Endothelial cell of umbilical vein (primary cell): ENCODE data around the gene MAN1A1. TPM values are rescaled to one million over a fixed set of nuclear protein-coding genes. Genes with fewer than 3 reads are reported as not detected.

Source experiments
- BruUV-seq: library from RNA; stranded (reverse); fragments of 400-500 nt; replicated peaks from 2 replicates; lab custom pipeline; 2021; lab: Mats Ljungman, UMichigan
- CTCF ChIA-PET: fragments of 300-600, 350-600 bp; sonication (Branson Sonifier 250); formaldehyde crosslinking; loops from one replicate; lab custom pipeline; 2021; ENCODE audit warnings: antibody characterized with exemption, inconsistent platforms; lab: Charles Lee
- POLR2A ChIA-PET: fragments of 300-600, 350-600 bp; sonication (Branson Sonifier 250); formaldehyde crosslinking; loops from one replicate; lab custom pipeline; 2021; ENCODE audit warnings: antibody characterized with exemption, inconsistent platforms; lab: Charles Lee
- DNase-seq: peaks from one replicate; pipeline ENCODE4 v3.0.0-alpha.2; 2011; ENCODE audit warnings: low read depth, low spot score
- FAIRE-seq: peaks from 2 replicates; lab custom pipeline; 2011; peaks lifted over from hg19 to GRCh38; lab: Jason Lieb, UNC
- H2AFZ ChIP-seq: 2 replicates; pipeline ENCODE4 v1.6.0; 2012; ENCODE audit warnings: low read depth, low read length, control low read depth, inconsistent platforms
- H3K27ac ChIP-seq: 2 replicates; pipeline ENCODE4 v1.5.1; 2011; ENCODE audit warnings: low read depth, mild to moderate bottlenecking, control low read depth, low read length, moderate library complexity; ENCODE audit not compliant: insufficient read depth
- H3K27me3 ChIP-seq, 2 experiments: 2 replicates each; pipeline versions ENCODE4 v1.6.0 to v1.6.1; 2011; ENCODE audit warnings: low read length in 2 of 2, mixed read lengths in 1 of 2; ENCODE audit not compliant: control insufficient read depth in 2 of 2, insufficient read depth in 2 of 2
- H3K36me3 ChIP-seq, 2 experiments: 2 replicates in 1 of 2; 3 replicates in 1 of 2; pipeline ENCODE4 v1.5.1; 2011; ENCODE audit warnings: low read length in 2 of 2, mild to moderate bottlenecking in 1 of 2, moderate library complexity in 1 of 2; ENCODE audit not compliant: control insufficient read depth in 2 of 2, insufficient read depth in 2 of 2; ENCODE audit errors: extremely low read depth in 1 of 2
- H3K4me1 ChIP-seq: 3 replicates; pipeline ENCODE4 v1.5.1; 2011; ENCODE audit warnings: mild to moderate bottlenecking, low read length; ENCODE audit not compliant: control insufficient read depth, insufficient read depth; ENCODE audit errors: extremely low read depth
- H3K4me2 ChIP-seq: 2 replicates; pipeline ENCODE4 v1.6.1; 2011; ENCODE audit warnings: low read length, control low read depth, mixed read lengths; ENCODE audit not compliant: insufficient read depth
- H3K4me3 ChIP-seq, 3 experiments: fragments of 200-600 bp in 1 of 3; sonication (generic), shearing (Covaris generic) in 1 of 3; replicated peaks in 1 of 3; 2 replicates each; pipeline ENCODE4 v1.5.1; 2011 to 2016; ENCODE audit warnings: control low read depth in 3 of 3, low read length in 3 of 3, mild to moderate bottlenecking in 2 of 3, inconsistent platforms in 1 of 3, low read depth in 1 of 3, moderate library complexity in 1 of 3; ENCODE audit not compliant: insufficient read depth in 1 of 3
- H3K79me2 ChIP-seq: 2 replicates; pipeline ENCODE4 v1.6.0; 2012; ENCODE audit warnings: low read length, inconsistent platforms; ENCODE audit not compliant: control insufficient read depth, insufficient read depth
- H3K9ac ChIP-seq: replicated peaks from 2 replicates; pipeline ENCODE3; 2011; ENCODE audit warnings: low read length, control low read depth; ENCODE audit not compliant: insufficient read depth; ENCODE audit errors: extremely low read depth
- H3K9me1 ChIP-seq: replicated peaks from 3 replicates; pipeline ENCODE4 v1.6.0; 2011; ENCODE audit warnings: mild to moderate bottlenecking, low read length; ENCODE audit not compliant: control insufficient read depth, insufficient read depth; ENCODE audit errors: extremely low read depth
- H3K9me3 ChIP-seq: replicated peaks from 2 replicates; pipeline ENCODE4 v1.5.1; 2012; ENCODE audit warnings: low read length, inconsistent platforms; ENCODE audit not compliant: control insufficient read depth, insufficient read depth
- H4K20me1 ChIP-seq: replicated peaks from 2 replicates; pipeline ENCODE3; 2011; ENCODE audit warnings: mild to moderate bottlenecking, low read length; ENCODE audit not compliant: control insufficient read depth, insufficient read depth; ENCODE audit errors: extremely low read depth
- CTCF ChIP-seq, 2 donors: IDR thresholded peaks; 1 replicate in 1 of 2; 2 replicates in 1 of 2; pipeline ENCODE4 v1.5.1; 2011; ENCODE audit warnings: low read length in 2 of 2, mild to moderate bottlenecking in 2 of 2, moderate library complexity in 2 of 2, control low read depth in 1 of 2, inconsistent platforms in 1 of 2, low read depth in 1 of 2; ENCODE audit not compliant: insufficient read depth in 1 of 2; ENCODE audit errors: extremely low read depth in 1 of 2
- EZH2 ChIP-seq: IDR thresholded peaks from 2 replicates; pipeline ENCODE4 v1.6.1; 2012; ENCODE audit warnings: borderline replicate concordance, low read depth, mild to moderate bottlenecking, moderate library complexity, low read length, inconsistent platforms; ENCODE audit not compliant: severe bottlenecking
- FOS ChIP-seq: IDR thresholded peaks from 2 replicates; pipeline ENCODE4 v1.6.1; 2011; ENCODE audit warnings: mild to moderate bottlenecking, low read length, moderate library complexity, borderline replicate concordance; ENCODE audit not compliant: insufficient read depth
- GATA2 ChIP-seq: IDR thresholded peaks from 2 replicates; pipeline ENCODE4 v1.7.0; 2011; ENCODE audit warnings: low read depth, mild to moderate bottlenecking, moderate library complexity, mixed read lengths, low read length; ENCODE audit not compliant: insufficient read length, insufficient read depth
- JUN ChIP-seq: IDR thresholded peaks from 2 replicates; pipeline ENCODE4 v1.6.1; 2011; ENCODE audit warnings: borderline replicate concordance, low read depth; ENCODE audit not compliant: insufficient read length, insufficient read depth
- MAX ChIP-seq: IDR thresholded peaks from 2 replicates; pipeline ENCODE4 v1.6.1; 2011; ENCODE audit not compliant: insufficient read depth, insufficient read length
- MYC ChIP-seq: IDR thresholded peaks from one replicate; pipeline ENCODE4 v1.6.1; 2011; ENCODE audit warnings: mild to moderate bottlenecking, low read depth, low read length
- POLR2A ChIP-seq: IDR thresholded peaks from 2 replicates; pipeline ENCODE4 v1.6.1; 2012; ENCODE audit warnings: low read depth, mild to moderate bottlenecking, control low read depth, low read length
- POLR2AphosphoS5 ChIP-seq: IDR thresholded peaks from 2 replicates; pipeline ENCODE4 v1.6.1; 2012; ENCODE audit warnings: low read depth, mild to moderate bottlenecking, control low read depth, low read length, moderate library complexity; ENCODE audit not compliant: insufficient read depth
- dilution Hi-C: fragments of 300-500 bp; cut with MboI; formaldehyde crosslinking; loops from one replicate; pipeline ENCODE4 v1.15.0; 2019; ENCODE audit warnings: low sequenced_read_pairs; ENCODE audit not compliant: extremely low pct_ligation_motif_present
- intact Hi-C: fragments of 100-400 bp; cut with micrococcal nuclease; formaldehyde crosslinking; loops from one replicate; pipeline ENCODE4 v1.10.0; 2022
- polyA plus RNA-seq, 4 experiments: library from polyadenylated mRNA; depleted of rRNA in 3 of 4; stranded (reverse) in 3 of 4; unstranded in 1 of 4; fragments of >200 nt; gene quantifications; 2 replicates each; pipeline versions ENCODE4 v1.2.1 to v1.2.3, GENCODE V29; 2011 to 2012; ENCODE audit warnings: missing spikeins in 1 of 4
- total RNA-seq: library from RNA; stranded (reverse); gene quantifications from 2 replicates; pipeline ENCODE4 v1.2.3, GENCODE V29; 2021

Gene MAN1A1
- total and polyA plus RNA-seq, 2 donors (not counting 3 experiments of a cell fraction or from before 2014, with no cell fraction given) = 3.3 to 12.9 TPM

GRCh38 chr6:119192200-119192599, 157.4 kb downstream of the MAN1A1 start:
- Histone ChIP-seq H3K9me1 (no peaks in the 10 kb centered on the region), H2AFZ (no peak overlapping the region), H3K9ac (no peak overlapping the region), H3K4me2 (no peak overlapping the region), H3K27ac (no peak overlapping the region), H3K79me2 (no peaks in the 10 kb centered on the region), H4K20me1 (no peaks in the 10 kb centered on the region), H3K36me3 (no peaks in the 10 kb centered on the region), H3K4me3 (no peak overlapping the region), H3K4me1 (peaks cover 6% of the 10 kb centered on the region), H3K9me3 (no peaks in the 10 kb centered on the region), H3K27me3 (no peaks in the 10 kb centered on the region)
- intact Hi-C loops (no loop called here), dilution Hi-C loops (no loop called here)
- BruUV-seq = no TSS peak
- FAIRE-seq (no peak), DNase-seq (no peak)
- CTCF ChIA-PET = interaction anchor here (0.8 kb wide), 1 partner anchor 63 kb away, joined by 3 read pairs; no protein-coding TSS in a partner anchor
- no peak for TF ChIP-seq EZH2
- TF ChIP-seq JUN = no peak
- POLR2A ChIA-PET = no interaction called here

- dilution Hi-C loops = no loop called here
- POLR2A ChIA-PET = no interaction called here
Measured at GRCh38 chr6:119190176-119190575, 159.4 kb downstream of the MAN1A1 start.

More at GRCh38 chr6:119190176-119190575, 159.4 kb downstream of the MAN1A1 start:
- intact Hi-C loops = no loop called here
- CTCF ChIA-PET = no interaction called here
- no peaks in the 10 kb centered on the region for H3K9me1 ChIP-seq
- H3K27me3 ChIP-seq = no peaks in the 10 kb centered on the region
- peaks cover 7% of the 10 kb centered on the region for H3K4me1 ChIP-seq
- no peak overlapping the region for H3K27ac ChIP-seq
- H2AFZ ChIP-seq = no peak overlapping the region
- BruUV-seq = no TSS peak
- no peak for FAIRE-seq
- no peak overlapping the region for H3K4me3 ChIP-seq
- H3K36me3 ChIP-seq = no peaks in the 10 kb centered on the region
- H3K9me3 ChIP-seq = no peaks in the 10 kb centered on the region
- no peak overlapping the region for H3K4me2 ChIP-seq
- H4K20me1 ChIP-seq = no peaks in the 10 kb centered on the region
- H3K9ac ChIP-seq = no peak overlapping the region
- H3K79me2 ChIP-seq = no peaks in the 10 kb centered on the region
- no peak for DNase-seq
- TF ChIP-seq EZH2 = no peak
- TF ChIP-seq JUN = no peak
- no peak for TF ChIP-seq POLR2AphosphoS5
- no peak for TF ChIP-seq POLR2A
- TF ChIP-seq CTCF (IDR thresholded peaks at IDR 0.05; ENCODE audit: extremely low read depth in 1 of 2, insufficient read depth in 1 of 2, low read depth in 1 of 2, low read length in 2 of 2) = no peak
- TF ChIP-seq GATA2 = no peak
- no peak for TF ChIP-seq MYC
- TF ChIP-seq FOS = no peak
- no peak for TF ChIP-seq MAX
